Measurements from ENCODE around the gene SUSD1.
"Not testable (repeated sequence)": the region's sequence is repeated elsewhere in the genome, so short reads cannot be mapped to it uniquely, and the experiment has no call there.

The SUSD1 gene

GRCh38 chr9:112142420-112142819 lies 32.7 kb downstream of the SUSD1 start:
- no peaks in the 10 kb centered on the region for H3K4me1 ChIP-seq (ENCODE audit: control insufficient read depth, insufficient read depth, low read length)
- H3K9me3 ChIP-seq (ENCODE audit: control insufficient read depth, low read length): no peaks in the 10 kb centered on the region
- no peaks in the 10 kb centered on the region for H3K36me3 ChIP-seq (ENCODE audit: control insufficient read depth, insufficient read depth, low read length)
- H3K27me3 ChIP-seq (ENCODE audit: control insufficient read depth, insufficient read depth, low read length): no peaks in the 10 kb centered on the region
- no peak overlapping the region for H3K4me3 ChIP-seq (ENCODE audit: low read length)
- no peak overlapping the region for H3K9ac ChIP-seq (ENCODE audit: low read length)

- H3K36me3 ChIP-seq (ENCODE audit: control insufficient read depth, insufficient read depth, low read length): no peaks in the 10 kb centered on the region
- no peak overlapping the region for H3K9ac ChIP-seq (ENCODE audit: low read length)
- H3K9me3 ChIP-seq (ENCODE audit: control insufficient read depth, low read length): no peaks in the 10 kb centered on the region
- no peak overlapping the region for H3K4me3 ChIP-seq (ENCODE audit: low read length)
- no peaks in the 10 kb centered on the region for H3K27me3 ChIP-seq (ENCODE audit: control insufficient read depth, insufficient read depth, low read length)
- no peaks in the 10 kb centered on the region for H3K4me1 ChIP-seq (ENCODE audit: control insufficient read depth, insufficient read depth, low read length)
These were observed 34.2 kb downstream of the SUSD1 start for GRCh38 chr9:112140936-112141335.

- Histone ChIP-seq H3K9ac (ENCODE audit: low read length) (no peak overlapping the region), H3K9me3 (ENCODE audit: control insufficient read depth, low read length) (no peaks in the 10 kb centered on the region), H3K4me1 (ENCODE audit: control insufficient read depth, insufficient read depth, low read length) (no peaks in the 10 kb centered on the region), H3K4me3 (ENCODE audit: low read length) (no peak overlapping the region), H3K36me3 (ENCODE audit: control insufficient read depth, insufficient read depth, low read length) (no peaks in the 10 kb centered on the region), H3K27me3 (ENCODE audit: control insufficient read depth, insufficient read depth, low read length) (no peaks in the 10 kb centered on the region)
These were observed 38.0 kb downstream of the SUSD1 start for GRCh38 chr9:112137066-112137465.

DNA sequence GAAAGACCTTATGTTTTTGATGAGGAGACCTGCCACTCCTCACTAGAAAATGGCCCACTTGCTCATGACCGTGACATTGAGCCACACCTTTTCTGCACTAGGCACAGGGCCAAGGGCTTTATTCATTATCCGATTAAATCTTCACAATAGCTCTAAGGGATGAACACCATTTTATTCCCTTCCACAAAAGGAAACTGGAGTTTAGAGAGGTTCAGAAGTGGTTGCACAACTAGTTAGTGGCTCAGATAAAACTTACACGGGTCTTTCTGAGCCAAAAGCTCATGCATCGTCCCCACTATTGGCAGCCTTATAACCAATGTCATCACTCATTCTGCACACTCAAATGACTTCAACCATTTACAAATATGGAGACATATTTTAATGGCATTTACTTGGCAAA lies 39.4 kb downstream of the SUSD1 start:
- no peak overlapping the region for H3K4me3 ChIP-seq (ENCODE audit: low read length)
- H3K9ac ChIP-seq (ENCODE audit: low read length): no peak overlapping the region
- no peaks in the 10 kb centered on the region for H3K9me3 ChIP-seq (ENCODE audit: control insufficient read depth, low read length)

DNA sequence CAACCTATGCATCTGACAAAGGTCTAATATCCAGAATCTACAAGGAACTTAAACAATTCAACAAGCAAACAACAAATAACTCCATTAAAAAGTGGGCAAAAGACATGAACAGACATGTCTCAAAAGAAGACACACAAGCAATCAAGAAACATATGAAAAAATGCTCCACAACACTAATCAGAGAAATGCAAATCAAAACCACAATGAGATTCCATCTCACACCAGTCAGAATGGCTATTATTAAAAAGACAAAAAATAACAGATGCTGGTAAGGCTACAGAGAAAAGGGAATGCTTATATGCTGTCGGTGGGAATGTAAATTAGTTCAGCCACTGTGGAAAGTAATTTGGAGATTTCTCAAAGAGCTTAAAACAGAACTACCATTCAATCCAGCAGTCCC lies 41.3 kb downstream of the SUSD1 start:
- not testable (repeated sequence) for H3K9ac ChIP-seq (ENCODE audit: low read length); H3K9me3 ChIP-seq (ENCODE audit: control insufficient read depth, low read length); H3K4me1 ChIP-seq (ENCODE audit: control insufficient read depth, insufficient read depth, low read length); H3K4me3 ChIP-seq (ENCODE audit: low read length); H3K27me3 ChIP-seq (ENCODE audit: control insufficient read depth, insufficient read depth, low read length); H3K36me3 ChIP-seq (ENCODE audit: control insufficient read depth, insufficient read depth, low read length)

More for the DNA sequence above, 39.4 kb downstream of the SUSD1 start:
- Histone ChIP-seq H3K36me3 (ENCODE audit: control insufficient read depth, insufficient read depth, low read length) (no peaks in the 10 kb centered on the region), H3K27me3 (ENCODE audit: control insufficient read depth, insufficient read depth, low read length) (no peaks in the 10 kb centered on the region), H3K4me1 (ENCODE audit: control insufficient read depth, insufficient read depth, low read length) (no peaks in the 10 kb centered on the region)

DNA sequence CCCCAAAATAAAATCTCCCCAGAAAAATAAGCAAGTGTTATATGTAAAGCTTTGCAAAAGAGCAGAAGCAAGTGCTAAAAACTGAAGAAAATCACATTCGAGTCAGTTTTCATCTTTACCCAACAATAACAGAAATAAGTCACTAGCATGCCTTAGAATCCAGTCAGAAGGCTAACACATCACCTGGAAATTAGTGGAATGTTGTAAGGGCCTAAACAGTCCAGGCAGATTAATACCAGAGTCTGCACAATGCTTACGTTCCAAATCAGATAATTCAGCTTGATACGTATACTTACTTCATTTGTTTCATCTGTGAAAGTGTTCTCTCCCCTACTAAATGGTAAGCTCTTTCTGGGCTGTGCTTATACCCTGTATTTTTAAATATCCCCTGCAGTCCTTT lies 42.7 kb downstream of the SUSD1 start:
- no peaks in the 10 kb centered on the region for H3K9me3 ChIP-seq (ENCODE audit: control insufficient read depth, low read length)
- no peaks in the 10 kb centered on the region for H3K4me1 ChIP-seq (ENCODE audit: control insufficient read depth, insufficient read depth, low read length)
- no peak overlapping the region for H3K4me3 ChIP-seq (ENCODE audit: low read length)
- no peaks in the 10 kb centered on the region for H3K27me3 ChIP-seq (ENCODE audit: control insufficient read depth, insufficient read depth, low read length)
- no peak overlapping the region for H3K9ac ChIP-seq (ENCODE audit: low read length)
- H3K36me3 ChIP-seq (ENCODE audit: control insufficient read depth, insufficient read depth, low read length): no peaks in the 10 kb centered on the region

DNA sequence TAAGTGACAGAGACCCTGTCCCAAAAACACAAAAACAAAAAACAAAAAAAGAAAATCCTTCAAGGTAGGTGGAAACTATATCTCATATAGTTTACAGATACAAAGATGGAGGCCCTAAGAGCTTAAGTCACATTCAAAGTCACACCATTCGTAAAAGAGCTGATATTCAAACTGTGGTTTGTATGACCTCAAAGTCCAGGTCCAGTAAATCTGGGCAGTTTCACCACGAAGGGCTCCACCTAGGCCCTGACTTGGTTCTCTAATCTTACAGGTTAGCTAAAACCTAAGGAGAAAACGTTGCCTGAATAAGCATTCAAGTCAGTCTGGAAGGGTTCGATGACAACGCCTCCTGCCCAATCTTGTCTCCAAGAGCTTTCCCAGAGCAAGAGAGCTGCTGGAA lies 44.1 kb downstream of the SUSD1 start:
- Histone ChIP-seq H3K4me3 (ENCODE audit: low read length) (no peak overlapping the region), H3K9me3 (ENCODE audit: control insufficient read depth, low read length) (no peaks in the 10 kb centered on the region), H3K4me1 (ENCODE audit: control insufficient read depth, insufficient read depth, low read length) (no peaks in the 10 kb centered on the region), H3K27me3 (ENCODE audit: control insufficient read depth, insufficient read depth, low read length) (no peaks in the 10 kb centered on the region), H3K36me3 (ENCODE audit: control insufficient read depth, insufficient read depth, low read length) (no peaks in the 10 kb centered on the region), H3K9ac (ENCODE audit: low read length) (no peak overlapping the region)

- H3K9ac ChIP-seq (ENCODE audit: low read length): no peak overlapping the region
- H3K9me3 ChIP-seq (ENCODE audit: control insufficient read depth, low read length): no peaks in the 10 kb centered on the region
- no peaks in the 10 kb centered on the region for H3K4me1 ChIP-seq (ENCODE audit: control insufficient read depth, insufficient read depth, low read length)
- H3K27me3 ChIP-seq (ENCODE audit: control insufficient read depth, insufficient read depth, low read length): no peaks in the 10 kb centered on the region
- no peaks in the 10 kb centered on the region for H3K36me3 ChIP-seq (ENCODE audit: control insufficient read depth, insufficient read depth, low read length)
- no peak overlapping the region for H3K4me3 ChIP-seq (ENCODE audit: low read length)
These were observed 44.8 kb downstream of the SUSD1 start for GRCh38 chr9:112130347-112130746.

GRCh38 chr9:112129246-112129645 lies 45.9 kb downstream of the SUSD1 start:
- Histone ChIP-seq H3K9me3 (ENCODE audit: control insufficient read depth, low read length) (no peaks in the 10 kb centered on the region), H3K36me3 (ENCODE audit: control insufficient read depth, insufficient read depth, low read length) (no peaks in the 10 kb centered on the region), H3K27me3 (ENCODE audit: control insufficient read depth, insufficient read depth, low read length) (no peaks in the 10 kb centered on the region), H3K4me3 (ENCODE audit: low read length) (no peak overlapping the region), H3K9ac (ENCODE audit: low read length) (no peak overlapping the region), H3K4me1 (ENCODE audit: control insufficient read depth, insufficient read depth, low read length) (peaks cover 2% of the 10 kb centered on the region)

- H3K36me3 ChIP-seq (ENCODE audit: control insufficient read depth, insufficient read depth, low read length); H3K9ac ChIP-seq (ENCODE audit: low read length); H3K27me3 ChIP-seq (ENCODE audit: control insufficient read depth, insufficient read depth, low read length); H3K4me3 ChIP-seq (ENCODE audit: low read length); H3K9me3 ChIP-seq (ENCODE audit: control insufficient read depth, low read length); H3K4me1 ChIP-seq (ENCODE audit: control insufficient read depth, insufficient read depth, low read length): not testable (repeated sequence)
These were observed 46.7 kb downstream of the SUSD1 start for GRCh38 chr9:112128399-112128798.

- H3K4me1 ChIP-seq (ENCODE audit: control insufficient read depth, insufficient read depth, low read length): peaks cover 6% of the 10 kb centered on the region
- H3K4me3 ChIP-seq (ENCODE audit: low read length): no peak overlapping the region
- no peak overlapping the region for H3K9ac ChIP-seq (ENCODE audit: low read length)
- no peaks in the 10 kb centered on the region for H3K36me3 ChIP-seq (ENCODE audit: control insufficient read depth, insufficient read depth, low read length)
- no peaks in the 10 kb centered on the region for H3K27me3 ChIP-seq (ENCODE audit: control insufficient read depth, insufficient read depth, low read length)
- H3K9me3 ChIP-seq (ENCODE audit: control insufficient read depth, low read length): no peaks in the 10 kb centered on the region
These were observed 47.8 kb downstream of the SUSD1 start for GRCh38 chr9:112127281-112127680.

GRCh38 chr9:112125951-112126388 lies 49.1 kb downstream of the SUSD1 start:
- H3K9me3 ChIP-seq (ENCODE audit: control insufficient read depth, low read length): no peaks in the 10 kb centered on the region
- H3K4me1 ChIP-seq (ENCODE audit: control insufficient read depth, insufficient read depth, low read length): peaks cover 6% of the 10 kb centered on the region
- no peak overlapping the region for H3K4me3 ChIP-seq (ENCODE audit: low read length)
- H3K9ac ChIP-seq (ENCODE audit: low read length): no peak overlapping the region
- H3K27me3 ChIP-seq (ENCODE audit: control insufficient read depth, insufficient read depth, low read length): no peaks in the 10 kb centered on the region
- H3K36me3 ChIP-seq (ENCODE audit: control insufficient read depth, insufficient read depth, low read length): no peaks in the 10 kb centered on the region

DNA sequence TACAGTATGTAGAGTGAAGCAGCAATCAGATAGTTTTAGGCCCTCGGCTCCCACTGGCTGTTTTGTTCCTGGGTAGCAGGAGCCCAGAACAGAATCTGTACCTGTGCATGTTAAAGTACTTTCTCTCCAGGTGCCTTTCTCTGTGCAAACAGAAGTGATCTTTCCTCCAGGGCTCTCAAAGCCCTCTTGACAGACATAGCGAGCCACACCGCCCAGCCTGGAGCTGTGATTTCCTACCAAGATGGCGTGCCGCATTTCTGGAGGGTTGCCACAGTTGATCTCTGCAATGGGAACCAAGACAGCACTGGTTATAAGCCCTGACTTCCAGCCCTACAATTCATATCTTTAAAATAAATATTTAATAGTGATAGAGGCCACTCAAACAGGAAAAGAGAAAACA lies 50.9 kb downstream of the SUSD1 start:
- Histone ChIP-seq H3K9ac (ENCODE audit: low read length) (no peak overlapping the region), H3K36me3 (ENCODE audit: control insufficient read depth, insufficient read depth, low read length) (no peaks in the 10 kb centered on the region), H3K27me3 (ENCODE audit: control insufficient read depth, insufficient read depth, low read length) (no peaks in the 10 kb centered on the region), H3K4me3 (ENCODE audit: low read length) (no peak overlapping the region), H3K4me1 (ENCODE audit: control insufficient read depth, insufficient read depth, low read length) (peaks cover 16% of the 10 kb centered on the region), H3K9me3 (ENCODE audit: control insufficient read depth, low read length) (no peaks in the 10 kb centered on the region)

Data from mucosa of stomach (tissue), 1 donor.